HFF-Myc (cell line): ENCODE data around the gene NDRG3.
"Not testable (repeated sequence)": the region's sequence is repeated elsewhere in the genome, so short reads cannot be mapped to it uniquely, and the experiment has no call there.

Experiments used
- DNase-seq: peaks from one replicate; pipeline ENCODE4 v3.0.0-alpha.2; 2011; ENCODE audit warnings: low read depth; ENCODE audit errors: extremely low read depth
- H3K4me3 ChIP-seq: replicated peaks from 2 replicates; pipeline ENCODE4 v1.5.1; 2011; ENCODE audit warnings: low read depth, mild to moderate bottlenecking, control low read depth, low read length
- CTCF ChIP-seq: IDR thresholded peaks from 2 replicates; pipeline ENCODE4 v1.5.1; 2012; ENCODE audit warnings: mild to moderate bottlenecking, low read depth, low read length, control low read depth; ENCODE audit errors: missing control alignments

The NDRG3 gene

GRCh38 chr20:36712775-36713174 is 33.1 kb downstream of the NDRG3 start:
- TF ChIP-seq CTCF: no peak
- no peak for DNase-seq
- H3K4me3 ChIP-seq: no peak overlapping the region

DNA sequence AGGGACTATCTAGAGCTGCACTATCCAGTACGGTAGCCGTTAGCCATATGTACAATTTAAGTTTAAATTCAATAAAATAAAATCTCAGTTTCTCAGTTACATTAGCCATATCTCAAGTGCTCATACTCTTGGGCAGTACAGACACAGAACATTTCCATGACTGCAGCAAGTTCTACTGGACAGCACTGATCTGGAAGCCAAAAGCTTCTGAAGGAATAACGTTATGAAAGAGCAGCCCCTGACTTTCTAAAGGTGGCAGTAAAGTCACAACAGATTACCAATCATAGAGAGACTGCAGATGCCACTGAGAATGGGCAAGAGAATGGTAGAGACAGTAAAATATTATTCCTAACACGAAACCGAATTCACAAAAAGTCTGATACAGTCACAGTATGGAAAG is 36.8 kb downstream of the NDRG3 start:
- no peak overlapping the region for H3K4me3 ChIP-seq
- no peak for DNase-seq
- TF ChIP-seq CTCF: no peak

DNA sequence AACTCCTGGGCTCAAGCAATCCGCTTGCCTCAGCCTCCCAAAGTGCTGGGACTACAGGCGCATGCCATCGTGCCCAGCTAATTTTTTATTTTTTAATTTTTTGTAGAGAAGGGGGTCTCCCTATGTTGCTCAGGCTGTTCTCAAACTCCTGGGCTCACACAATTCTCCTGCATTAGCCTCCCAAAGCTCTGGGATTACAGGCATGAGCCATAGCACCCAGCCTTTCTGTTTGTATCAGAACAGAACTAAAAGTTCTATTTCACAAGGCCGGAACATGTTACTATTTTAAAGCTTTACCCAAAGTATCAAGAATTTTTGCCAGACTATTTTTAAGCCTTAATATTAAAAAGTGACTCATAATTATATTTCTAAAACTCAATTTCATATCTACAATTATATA is 42.4 kb downstream of the NDRG3 start:
- TF ChIP-seq CTCF: no peak
- DNase-seq: no peak
- H3K4me3 ChIP-seq: no peak overlapping the region

DNA sequence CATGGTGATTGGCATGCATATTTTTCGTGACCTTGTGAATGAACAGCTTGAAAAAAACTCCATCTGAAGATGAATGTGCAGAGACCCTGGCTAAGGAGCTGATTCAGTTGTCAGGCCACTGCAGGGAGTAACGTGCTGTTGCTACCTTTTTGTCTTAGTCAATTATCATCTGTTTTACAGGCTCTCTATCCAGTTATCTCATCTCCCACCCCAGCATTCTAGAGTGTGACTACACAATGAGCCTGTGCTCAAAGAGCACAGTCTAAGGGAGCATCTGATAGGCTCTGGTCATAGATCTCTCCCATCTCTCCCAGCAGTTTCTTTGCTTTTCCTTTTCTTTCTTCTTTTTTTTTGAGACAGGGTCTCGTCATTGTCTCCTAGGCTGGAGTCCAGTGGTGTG is 45.5 kb downstream of the NDRG3 start:
- TF ChIP-seq CTCF: no peak
- no peak for DNase-seq

GRCh38 chr20:36695467-36695866 is 50.4 kb downstream of the NDRG3 start:
- H3K4me3 ChIP-seq, DNase-seq: not testable (repeated sequence)

More for the DNA sequence above, 45.5 kb downstream of the NDRG3 start:
- no peak overlapping the region for H3K4me3 ChIP-seq

GRCh38 chr20:36688630-36689029 is 57.3 kb downstream of the NDRG3 start:
- DNase-seq: no peak
- TF ChIP-seq CTCF: no peak
- no peak overlapping the region for H3K4me3 ChIP-seq

- no peak overlapping the region for H3K4me3 ChIP-seq
- DNase-seq: no peak
- TF ChIP-seq CTCF: no peak
Measured at GRCh38 chr20:36687850-36688249, 58.0 kb downstream of the NDRG3 start.
